ENCODE measurements around the gene TAOK2. TPM values are rescaled to one million over a fixed set of nuclear protein-coding genes. Genes with fewer than 3 reads are reported as not detected.

The TAOK2 gene
- total RNA-seq, 1 donor from 2014 or later, result 50.0 TPM

- DNase-seq (ENCODE audit: low spot score), result peak; percentile 79
- peaks cover 49% of the 10 kb centered on the region for H3K36me3 Mint-ChIP-seq (ENCODE audit: low read depth)
- H3K27ac Mint-ChIP-seq (ENCODE audit: unreplicated experiment), result no peak overlapping the region
- H3K4me1 Mint-ChIP-seq (ENCODE audit: low read depth), result no peaks in the 10 kb centered on the region
- no peaks in the 10 kb centered on the region for H3K9me3 Mint-ChIP-seq (ENCODE audit: low read depth)
- no peak overlapping the region for H3K4me3 Mint-ChIP-seq (ENCODE audit: unreplicated experiment)
- H3K27me3 Mint-ChIP-seq (ENCODE audit: low read depth), result no peaks in the 10 kb centered on the region
- TF ChIP-seq CTCF (IDR thresholded peaks at IDR 0.05), result no peak
These were observed 12.6 kb downstream of the TAOK2 start for GRCh38 chr16:29986231-29986630.

GRCh38 chr16:29986931-29987330 is 13.3 kb downstream of the TAOK2 start:
- peaks cover 46% of the 10 kb centered on the region for H3K36me3 Mint-ChIP-seq (ENCODE audit: low read depth)
- no peak for TF ChIP-seq CTCF (IDR thresholded peaks at IDR 0.05)
- H3K9me3 Mint-ChIP-seq (ENCODE audit: low read depth), result no peaks in the 10 kb centered on the region
- no peaks in the 10 kb centered on the region for H3K27me3 Mint-ChIP-seq (ENCODE audit: low read depth)
- DNase-seq (ENCODE audit: low spot score), result no peak
- no peak overlapping the region for H3K4me3 Mint-ChIP-seq (ENCODE audit: unreplicated experiment)
- no peak overlapping the region for H3K27ac Mint-ChIP-seq (ENCODE audit: unreplicated experiment)
- H3K4me1 Mint-ChIP-seq (ENCODE audit: low read depth), result no peaks in the 10 kb centered on the region

GRCh38 chr16:29987371-29988085 is 13.9 kb downstream of the TAOK2 start:
- Mint-ChIP-seq H3K9me3 (ENCODE audit: low read depth) (no peaks in the 10 kb centered on the region), H3K27ac (ENCODE audit: unreplicated experiment) (no peak overlapping the region), H3K4me1 (ENCODE audit: low read depth) (no peaks in the 10 kb centered on the region), H3K36me3 (ENCODE audit: low read depth) (peaks cover 44% of the 10 kb centered on the region), H3K4me3 (ENCODE audit: unreplicated experiment) (no peak overlapping the region), H3K27me3 (ENCODE audit: low read depth) (no peaks in the 10 kb centered on the region)
- peak; percentile 84 for DNase-seq (ENCODE audit: low spot score)
- no peak for TF ChIP-seq CTCF (IDR thresholded peaks at IDR 0.05)

- Mint-ChIP-seq H3K4me1 (ENCODE audit: low read depth) (no peaks in the 10 kb centered on the region), H3K36me3 (ENCODE audit: low read depth) (peaks cover 39% of the 10 kb centered on the region), H3K9me3 (ENCODE audit: low read depth) (no peaks in the 10 kb centered on the region), H3K27ac (ENCODE audit: unreplicated experiment) (no peak overlapping the region), H3K4me3 (ENCODE audit: unreplicated experiment) (no peak overlapping the region), H3K27me3 (ENCODE audit: low read depth) (no peaks in the 10 kb centered on the region)
- TF ChIP-seq CTCF (IDR thresholded peaks at IDR 0.05), result no peak
- peak; percentile 85 for DNase-seq (ENCODE audit: low spot score)
These were observed 14.8 kb downstream of the TAOK2 start for GRCh38 chr16:29988346-29989075.

GRCh38 chr16:29989111-29989858 is 15.6 kb downstream of the TAOK2 start:
- Mint-ChIP-seq H3K4me3 (ENCODE audit: unreplicated experiment) (no peak overlapping the region), H3K27ac (ENCODE audit: unreplicated experiment) (peak overlapping the region; percentile 39), H3K27me3 (ENCODE audit: low read depth) (no peaks in the 10 kb centered on the region), H3K9me3 (ENCODE audit: low read depth) (no peaks in the 10 kb centered on the region), H3K4me1 (ENCODE audit: low read depth) (peaks cover 5% of the 10 kb centered on the region), H3K36me3 (ENCODE audit: low read depth) (peaks cover 36% of the 10 kb centered on the region)
- peak; percentile 65 for DNase-seq (ENCODE audit: low spot score)
- TF ChIP-seq CTCF (IDR thresholded peaks at IDR 0.05), result no peak

Measured in chondrocyte (in vitro differentiated cells).